ENCODE results near the gene ADAMTSL5.
"Not testable (repeated sequence)": the region's sequence is repeated elsewhere in the genome, so short reads cannot be mapped to it uniquely, and the experiment has no call there.

Gene ADAMTSL5

DNA sequence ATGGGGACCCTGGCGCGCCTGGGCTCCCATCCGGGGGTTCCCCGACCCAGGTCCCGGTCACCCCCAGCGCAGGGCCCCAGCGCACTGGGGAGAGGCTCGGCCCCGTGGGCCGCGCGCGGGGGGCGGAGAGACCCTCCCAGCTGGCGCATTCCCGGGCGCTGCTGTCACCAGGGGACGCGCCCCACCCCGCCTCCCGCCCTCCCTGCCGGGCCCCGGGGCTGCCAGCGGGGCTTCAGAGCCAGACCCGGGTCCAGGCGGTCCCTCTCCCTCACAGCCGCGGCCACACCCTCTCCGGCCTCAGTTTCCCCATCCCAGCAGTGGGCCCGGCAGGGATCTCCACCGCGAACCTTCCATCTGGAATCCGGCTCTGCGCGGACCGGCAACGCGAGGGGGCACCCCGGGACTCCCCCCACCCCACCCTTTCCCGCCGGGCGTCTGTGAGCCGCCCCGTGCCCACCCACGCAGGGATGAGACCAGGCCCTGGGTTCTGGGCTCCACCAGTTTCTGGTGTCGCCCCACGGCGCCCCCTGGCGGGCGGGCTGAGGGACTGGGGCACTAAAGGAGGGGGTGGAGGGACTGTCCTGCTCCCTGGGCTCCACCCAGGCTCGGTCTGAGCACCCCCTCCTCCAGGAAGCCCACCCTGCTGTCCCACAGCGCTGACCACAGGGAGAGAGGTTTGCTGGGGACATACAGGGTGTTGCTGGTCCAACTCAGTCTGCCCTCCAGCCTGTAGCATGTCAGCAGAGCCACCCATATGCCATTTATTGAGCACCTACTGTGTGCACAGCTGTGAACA lies 878 bp upstream of the ADAMTSL5 start:
- DNase-seq (ENCODE audit: low spot score) = no peak

DNA sequence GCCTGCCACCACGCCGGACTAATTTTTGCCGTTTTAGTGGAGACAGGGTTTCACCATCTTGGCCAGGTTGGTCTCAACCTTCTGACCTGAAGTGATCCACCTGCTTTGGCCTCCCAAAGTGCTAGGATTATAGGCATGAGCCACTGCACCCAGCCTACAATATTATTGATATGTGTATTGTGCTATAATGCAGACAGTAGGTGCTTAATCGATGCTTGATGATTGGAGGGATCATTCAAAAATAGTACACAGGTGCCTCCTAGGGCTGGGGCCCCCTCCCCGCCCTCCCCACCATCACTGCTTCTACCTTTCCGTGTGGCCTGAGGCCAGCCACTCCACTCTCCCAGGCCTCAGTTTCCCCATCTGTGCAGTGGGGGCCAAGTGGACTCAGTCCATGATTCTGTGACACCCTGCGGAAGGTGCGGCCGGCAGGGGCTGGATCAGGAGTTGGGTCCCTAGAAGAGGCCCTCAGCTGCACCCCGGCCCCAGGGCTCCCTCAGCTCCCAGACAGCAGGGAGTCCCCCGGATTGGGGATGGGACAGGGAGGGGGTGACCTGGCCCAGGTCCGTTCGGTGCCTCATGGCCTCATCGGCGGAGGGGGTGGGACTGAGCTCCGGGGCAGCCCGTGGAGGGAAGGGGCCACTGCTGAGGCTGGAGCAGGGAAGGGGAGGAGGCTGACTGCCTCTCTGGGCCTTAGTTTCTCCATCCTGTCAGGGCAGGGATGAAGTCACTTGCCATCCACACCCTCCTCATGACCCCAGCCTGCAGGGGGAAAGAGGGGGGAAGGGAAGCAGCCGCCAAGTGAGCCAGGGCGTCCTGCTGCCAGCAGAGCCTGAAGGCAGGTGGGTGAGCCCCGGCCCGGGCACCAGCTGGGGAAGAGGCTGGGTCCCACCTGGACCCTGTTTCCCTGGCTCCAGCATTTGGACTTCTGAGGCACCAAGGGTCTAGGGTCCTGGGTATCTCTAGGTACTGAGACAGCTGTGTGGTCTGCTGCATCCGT lies 1.2 kb downstream of the ADAMTSL5 start:
- no peak for DNase-seq (ENCODE audit: low spot score)

DNA sequence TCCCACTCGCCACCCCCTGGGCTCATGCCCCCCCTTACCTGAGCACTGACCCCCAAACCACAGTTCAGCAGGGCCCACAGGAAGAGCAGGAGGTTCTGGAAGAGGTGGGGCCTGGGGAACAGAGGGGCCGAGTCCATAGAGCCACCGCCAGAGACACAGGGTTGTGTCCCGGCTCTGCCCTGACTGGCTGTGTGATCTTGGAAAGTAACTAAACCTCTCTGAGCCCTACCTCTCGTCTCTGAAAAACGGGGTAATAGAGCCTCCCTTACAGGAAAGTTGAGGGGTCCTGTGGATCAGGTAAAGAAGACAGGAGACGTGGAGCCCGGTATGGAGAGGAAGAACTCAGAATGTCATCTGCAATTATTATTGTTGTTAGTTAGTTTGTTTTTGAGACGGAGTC lies 2.0 kb downstream of the ADAMTSL5 start:
- no peak for DNase-seq (ENCODE audit: low spot score)

DNA sequence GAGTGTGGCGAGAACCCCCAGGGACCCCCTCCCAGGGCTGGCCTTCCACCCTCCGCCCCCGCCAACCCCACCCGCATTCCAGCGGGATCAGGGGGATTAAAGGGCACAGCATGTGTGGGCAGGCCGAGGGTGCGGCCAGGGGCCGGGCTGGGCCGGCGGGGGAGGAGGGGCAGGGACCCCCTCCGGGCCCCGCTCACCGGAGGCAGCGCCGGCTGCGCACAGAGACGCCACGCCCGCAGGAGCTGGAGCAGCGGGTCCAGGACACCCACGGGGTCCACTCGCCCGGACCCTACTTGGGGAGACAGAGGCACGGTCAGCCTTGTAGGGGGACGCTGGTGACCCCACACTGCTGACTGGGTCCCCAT lies 2.4 kb downstream of the ADAMTSL5 start:
- no peak for DNase-seq (ENCODE audit: low spot score)

DNA sequence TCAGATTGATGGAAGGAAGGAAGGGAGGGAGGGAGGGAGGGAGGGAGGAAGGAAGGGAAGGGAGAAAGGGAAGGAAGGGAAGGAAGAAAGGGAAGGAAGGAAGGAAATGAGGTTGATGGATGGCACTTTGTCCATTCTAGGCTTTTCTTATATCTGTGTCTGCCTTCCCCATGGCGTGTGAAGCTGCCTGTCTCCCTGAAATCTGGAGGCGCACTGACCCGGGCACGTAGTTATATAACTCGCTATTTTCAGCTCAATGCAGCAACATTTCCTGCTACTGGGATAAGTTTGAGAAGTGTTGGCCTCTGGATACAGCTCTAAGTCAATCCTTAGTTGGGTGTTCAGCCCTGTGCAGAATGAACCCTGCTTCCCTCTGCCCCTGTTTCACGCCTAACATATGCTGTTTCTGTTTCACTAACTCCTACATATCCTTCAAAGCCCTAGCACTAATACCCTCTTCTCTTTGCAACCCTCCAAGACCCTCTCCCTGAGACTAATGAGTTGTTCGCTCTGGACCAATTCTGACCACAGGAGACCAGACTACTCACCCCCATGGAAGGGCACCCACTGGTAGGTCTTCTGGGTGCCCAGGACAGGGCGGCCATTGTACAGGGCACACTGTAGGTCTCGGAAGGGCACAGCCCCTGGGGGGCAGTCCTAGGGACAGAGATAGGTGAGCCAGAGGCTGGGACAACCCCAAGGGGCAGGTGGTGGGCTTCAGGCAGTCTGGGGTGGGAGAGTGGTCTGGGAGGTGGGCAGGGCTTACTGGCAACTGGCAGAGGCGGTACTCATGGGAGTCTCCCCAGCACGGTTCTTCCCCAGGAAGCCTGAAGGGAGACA lies 3.0 kb downstream of the ADAMTSL5 start:
- no peak for DNase-seq (ENCODE audit: low spot score)

DNA sequence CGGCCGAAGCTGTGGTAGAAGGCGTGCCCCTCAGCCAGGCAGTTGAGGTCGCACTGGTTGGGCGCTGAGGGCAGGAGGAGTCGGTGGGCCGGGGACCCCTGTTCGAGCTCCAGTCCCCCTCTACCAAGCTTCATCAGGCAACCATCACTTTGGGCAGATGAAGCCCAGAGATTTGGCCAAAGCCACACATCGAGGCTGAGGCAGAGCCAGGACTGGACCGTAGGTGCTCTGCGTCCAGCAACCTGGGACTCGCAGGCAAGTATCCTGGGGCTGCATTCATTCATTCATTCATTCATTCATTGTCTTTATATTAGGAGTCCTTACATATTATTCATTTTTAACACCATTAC lies 4.3 kb downstream of the ADAMTSL5 start:
- DNase-seq (ENCODE audit: low spot score) = no peak

DNA sequence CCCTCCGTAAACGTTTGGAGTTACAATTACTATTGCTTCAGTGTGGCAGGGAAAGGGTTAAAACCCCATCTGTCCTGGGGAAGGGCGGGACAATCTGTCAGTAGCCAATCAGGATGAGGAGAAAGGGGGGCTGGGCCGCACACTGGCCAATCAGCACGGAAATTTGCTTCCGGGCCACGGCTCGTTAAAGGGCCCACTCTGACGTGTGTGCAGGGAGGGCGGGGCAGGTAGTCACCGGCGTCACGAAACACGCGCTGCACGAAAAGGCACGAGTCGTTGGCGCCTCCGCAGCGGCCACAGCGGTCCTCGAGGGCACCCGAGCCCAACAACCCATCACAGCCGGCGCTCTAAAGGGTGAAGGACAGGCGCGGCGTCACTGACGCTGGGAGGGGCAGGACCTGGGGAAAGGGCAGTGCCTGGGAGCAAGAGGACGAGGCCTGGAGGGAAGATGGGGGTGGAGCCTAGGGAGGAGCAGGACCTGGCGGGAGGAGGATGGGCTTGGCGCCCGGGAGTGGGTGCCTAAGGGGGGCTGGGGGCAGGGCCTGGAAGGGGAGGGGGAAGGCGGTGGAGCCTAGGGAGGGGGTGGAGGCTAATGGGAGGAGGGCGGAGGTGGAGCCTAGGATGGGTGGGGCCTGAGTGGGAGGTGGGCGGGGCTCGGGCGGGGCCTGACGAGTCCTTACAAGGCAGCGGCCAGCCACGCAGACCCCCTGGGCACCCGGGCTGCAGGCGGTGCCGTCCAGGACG lies 4.9 kb downstream of the ADAMTSL5 start:
- DNase-seq (ENCODE audit: low spot score) = peak; percentile 98

DNA sequence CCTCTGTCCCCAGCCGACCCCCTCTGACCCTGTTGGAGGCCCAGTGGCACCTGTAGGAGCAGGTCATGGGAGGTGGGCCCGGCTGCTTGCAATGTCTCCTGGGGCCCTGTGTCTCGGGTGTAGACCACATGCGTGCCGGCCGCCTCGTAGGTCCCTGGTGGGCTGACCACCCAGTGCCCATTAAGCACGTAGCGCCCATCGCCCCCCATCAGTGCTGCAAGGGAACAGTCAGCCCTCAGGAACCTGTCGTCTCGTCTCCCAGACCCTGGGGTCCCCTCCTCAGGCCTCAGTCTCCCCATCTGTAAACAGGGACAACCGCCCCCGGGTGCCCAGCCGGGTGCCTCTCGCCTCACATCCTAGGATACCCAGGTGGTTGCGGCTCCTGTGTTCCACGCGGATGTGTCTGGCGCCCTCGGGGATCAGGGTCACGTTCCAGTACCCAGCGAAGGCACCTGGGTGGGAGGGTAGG lies 5.6 kb downstream of the ADAMTSL5 start:
- DNase-seq (ENCODE audit: low spot score) = no peak

DNA sequence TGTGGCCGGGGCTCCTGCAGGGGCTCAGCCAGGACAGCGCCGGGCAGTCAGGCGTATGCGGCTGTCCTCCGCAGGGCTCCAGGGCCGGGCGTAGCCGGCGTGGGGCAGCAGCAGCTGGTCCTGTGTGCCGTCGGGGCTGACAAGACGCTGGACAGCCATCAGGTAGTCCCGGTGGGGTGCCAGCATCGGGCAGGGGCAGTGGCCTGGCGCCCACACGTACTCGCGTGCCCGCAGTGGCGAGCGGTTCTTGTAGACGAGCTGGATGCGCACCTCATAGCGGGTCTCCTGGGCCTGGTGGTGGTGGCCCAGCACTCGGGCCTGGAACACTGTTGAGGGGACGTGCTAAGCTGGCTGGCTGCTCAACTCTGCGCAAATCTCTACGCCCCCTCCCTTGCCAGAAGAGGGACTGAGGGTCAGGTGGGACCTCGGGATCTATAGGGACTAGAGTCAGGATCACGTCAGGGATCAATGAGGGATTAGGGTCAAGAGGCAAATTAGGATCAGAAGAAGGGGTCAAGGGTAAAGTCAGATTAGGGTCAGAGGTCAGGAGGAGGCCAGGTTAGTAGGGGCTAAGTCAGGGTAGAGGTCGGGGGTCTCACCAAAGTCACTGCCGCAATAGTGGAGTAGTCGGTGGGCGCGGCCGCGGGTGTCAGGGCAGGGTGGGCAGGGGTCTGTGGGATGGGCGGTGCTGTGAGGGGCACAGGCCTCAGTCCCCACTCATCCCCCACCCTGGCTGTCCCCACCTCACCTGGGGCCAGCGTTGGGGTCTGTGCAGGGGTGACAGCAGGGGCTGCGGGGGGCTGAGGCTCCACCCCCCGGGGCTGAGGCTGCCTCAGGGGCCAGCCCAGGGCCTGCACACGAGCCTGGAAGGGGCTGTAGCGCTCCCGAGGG lies 6.6 kb downstream of the ADAMTSL5 start:
- no peak for DNase-seq (ENCODE audit: low spot score)

DNA sequence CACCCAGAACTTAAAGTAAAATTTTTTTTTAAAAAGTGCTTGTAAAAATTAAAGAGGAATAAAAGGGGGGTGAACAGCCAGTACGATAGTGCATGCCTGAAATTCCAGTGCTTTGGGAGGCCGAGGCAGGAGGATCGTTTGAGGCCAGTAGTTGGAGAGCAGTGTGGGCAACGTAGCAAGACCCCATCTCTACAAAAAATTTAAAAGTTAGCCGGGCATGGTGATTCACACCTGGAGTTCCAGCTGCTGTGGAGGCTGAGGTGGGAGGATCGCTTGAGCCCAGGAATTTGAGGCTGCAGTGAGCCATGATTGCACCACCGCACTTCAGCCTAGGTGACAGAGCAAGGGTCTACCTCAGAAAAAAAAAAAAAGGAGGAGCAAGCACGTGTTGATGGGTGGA lies 7.8 kb downstream of the ADAMTSL5 start:
- no peak for DNase-seq (ENCODE audit: low spot score)

DNA sequence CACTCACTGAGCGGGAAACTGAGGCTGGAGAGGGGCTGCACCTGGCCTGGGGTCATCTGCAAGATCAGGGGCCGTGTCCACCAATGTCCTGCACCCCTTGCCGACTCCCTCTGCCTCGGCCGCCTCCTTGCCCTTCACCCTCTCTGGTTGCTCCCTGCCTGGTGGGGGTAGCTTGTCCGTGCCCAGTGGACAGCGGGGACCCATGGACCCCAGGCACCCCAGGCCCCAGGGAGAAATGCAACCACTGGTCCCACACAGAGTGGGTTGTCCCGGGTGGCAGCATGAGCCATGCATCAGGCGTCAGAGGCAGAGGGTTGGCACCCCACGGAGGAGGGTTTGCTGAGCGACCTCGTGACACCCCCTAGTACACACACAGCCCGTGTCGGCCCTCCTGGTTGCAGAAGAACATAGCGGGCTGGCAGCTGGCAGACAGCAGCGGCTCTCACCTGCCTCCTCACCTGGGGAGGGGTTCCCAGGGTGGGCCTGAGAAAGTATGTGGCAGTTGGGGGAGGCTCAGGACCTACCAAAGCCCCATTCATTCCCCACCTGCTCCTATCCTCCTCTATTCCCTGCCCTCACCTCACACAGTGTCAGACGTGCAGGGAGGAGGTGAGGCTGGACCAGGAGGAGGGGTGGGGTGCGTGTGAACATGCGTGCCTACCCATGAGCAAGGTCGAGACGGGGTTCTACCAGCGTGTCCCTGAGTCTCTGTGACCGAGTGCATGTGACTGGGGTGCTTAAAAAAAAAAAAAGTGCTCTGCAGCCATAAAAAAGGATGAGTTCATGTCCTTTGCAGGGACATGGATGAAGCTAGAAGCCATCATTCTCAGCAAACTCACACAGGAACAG lies 8.7 kb downstream of the ADAMTSL5 start:
- DNase-seq (ENCODE audit: low spot score) = no peak

DNA sequence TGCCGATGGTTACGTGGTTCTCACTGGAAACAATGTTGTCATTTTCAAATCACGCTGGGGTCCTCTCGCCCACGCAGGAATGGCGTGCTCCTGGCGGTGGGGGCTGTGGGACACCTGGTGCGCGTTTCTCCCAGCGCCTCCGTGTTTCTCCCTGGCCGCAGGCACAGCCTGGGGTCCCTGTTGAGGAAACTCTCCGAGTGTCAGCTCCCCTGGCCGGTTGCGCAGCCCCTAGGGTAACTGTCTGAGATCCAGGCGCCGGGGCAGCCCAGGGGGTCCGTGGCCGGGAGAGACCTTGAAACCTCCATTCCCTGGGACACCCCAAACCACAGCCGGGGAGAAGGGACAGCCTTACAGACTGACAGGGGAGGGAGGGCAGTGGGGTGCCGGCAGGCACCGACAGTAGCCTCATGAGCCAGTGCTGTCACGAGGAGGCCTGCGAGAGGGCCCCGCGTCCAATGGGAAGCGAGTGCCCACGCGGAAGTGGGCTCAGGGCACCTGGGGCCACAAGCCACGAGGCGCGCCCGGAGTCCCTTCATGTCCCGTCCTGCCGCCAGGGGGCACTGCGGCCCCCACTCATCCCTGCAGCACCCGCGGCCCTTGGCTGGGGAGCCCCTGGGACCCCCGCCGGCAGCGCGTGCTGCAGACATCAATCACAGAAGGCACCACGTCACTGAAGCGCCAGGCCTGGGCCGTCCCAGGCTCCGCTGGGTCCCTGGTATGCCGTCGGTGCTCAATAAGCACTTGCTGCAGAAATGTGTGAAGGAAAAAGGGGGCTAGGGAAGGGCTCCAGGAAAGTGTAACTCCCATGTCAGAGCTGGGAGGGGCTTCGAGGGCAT lies 9.5 kb downstream of the ADAMTSL5 start:
- DNase-seq (ENCODE audit: low spot score) = no peak

DNA sequence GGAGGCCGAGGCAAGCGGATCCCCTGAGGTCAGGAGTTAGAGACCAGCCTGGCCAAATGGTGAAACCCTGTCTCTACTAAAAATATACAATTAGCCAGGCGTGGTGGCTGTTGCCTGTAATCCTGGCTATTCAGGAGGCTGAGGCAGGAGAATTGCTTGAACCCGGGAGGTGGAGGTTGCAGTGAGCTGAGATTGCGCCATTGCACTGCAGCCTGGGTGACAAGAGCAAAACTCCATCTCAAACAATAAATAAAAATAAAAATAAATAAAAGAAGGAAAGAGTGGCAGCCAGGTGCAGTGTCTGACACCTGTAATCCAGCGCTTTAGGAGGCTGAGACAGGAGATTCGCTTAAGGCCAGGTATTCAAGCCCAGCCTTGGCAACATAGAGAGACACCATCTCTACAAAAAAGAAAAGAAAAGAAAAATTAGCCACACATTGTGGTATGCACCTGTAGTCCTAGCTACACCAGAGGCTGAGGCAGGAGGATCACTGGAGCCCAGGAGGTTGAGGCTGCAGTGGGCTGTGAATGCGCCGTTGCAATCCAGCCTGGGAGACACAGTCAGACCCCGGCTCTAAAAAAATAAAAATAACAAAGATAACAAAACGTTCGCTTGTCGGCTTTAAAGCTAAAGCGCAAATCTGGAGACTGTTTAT lies 10.3 kb downstream of the ADAMTSL5 start:
- DNase-seq (ENCODE audit: low spot score) = no peak

DNA sequence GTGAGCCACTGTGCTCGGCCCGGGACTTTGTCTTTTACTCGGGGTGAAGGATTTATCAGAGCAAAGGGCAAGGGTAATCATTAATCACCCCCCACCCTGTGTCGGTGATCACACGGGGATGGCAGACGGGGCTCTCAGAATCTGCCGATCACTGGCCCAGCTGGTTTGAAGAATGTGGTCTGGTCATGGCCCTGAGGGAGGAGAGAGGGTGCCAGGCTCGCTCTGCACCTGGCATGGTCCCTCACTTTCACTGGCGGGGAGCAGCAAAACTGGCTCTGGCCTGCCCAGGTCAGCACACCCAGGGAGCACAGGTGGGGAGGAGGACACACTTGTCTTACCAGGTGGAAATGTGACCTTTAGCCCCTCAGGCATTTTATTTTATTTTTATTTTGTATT lies 11.6 kb downstream of the ADAMTSL5 start:
- DNase-seq (ENCODE audit: low spot score) = no peak

DNA sequence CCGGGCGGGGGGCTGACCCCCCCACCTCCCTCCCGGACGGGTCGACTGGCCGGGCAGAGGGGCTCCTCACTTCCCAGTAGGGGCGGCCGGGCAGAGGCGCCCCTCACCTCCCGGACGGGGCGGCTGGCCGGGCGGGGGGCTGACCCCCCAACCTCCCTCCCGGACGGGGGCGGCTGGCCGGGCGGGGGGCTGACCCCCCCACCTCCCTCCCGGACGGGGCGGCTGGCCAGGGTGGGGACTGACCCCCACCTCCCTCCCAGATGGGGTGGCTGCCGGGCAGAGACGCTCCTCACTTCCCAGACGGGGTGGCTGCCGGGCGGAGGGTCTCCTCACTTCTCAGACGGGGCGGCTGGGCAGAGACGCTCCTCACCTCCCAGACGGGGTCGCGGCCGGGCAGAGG lies 13.6 kb downstream of the ADAMTSL5 start:
- not testable (repeated sequence) for DNase-seq (ENCODE audit: low spot score)

DNA sequence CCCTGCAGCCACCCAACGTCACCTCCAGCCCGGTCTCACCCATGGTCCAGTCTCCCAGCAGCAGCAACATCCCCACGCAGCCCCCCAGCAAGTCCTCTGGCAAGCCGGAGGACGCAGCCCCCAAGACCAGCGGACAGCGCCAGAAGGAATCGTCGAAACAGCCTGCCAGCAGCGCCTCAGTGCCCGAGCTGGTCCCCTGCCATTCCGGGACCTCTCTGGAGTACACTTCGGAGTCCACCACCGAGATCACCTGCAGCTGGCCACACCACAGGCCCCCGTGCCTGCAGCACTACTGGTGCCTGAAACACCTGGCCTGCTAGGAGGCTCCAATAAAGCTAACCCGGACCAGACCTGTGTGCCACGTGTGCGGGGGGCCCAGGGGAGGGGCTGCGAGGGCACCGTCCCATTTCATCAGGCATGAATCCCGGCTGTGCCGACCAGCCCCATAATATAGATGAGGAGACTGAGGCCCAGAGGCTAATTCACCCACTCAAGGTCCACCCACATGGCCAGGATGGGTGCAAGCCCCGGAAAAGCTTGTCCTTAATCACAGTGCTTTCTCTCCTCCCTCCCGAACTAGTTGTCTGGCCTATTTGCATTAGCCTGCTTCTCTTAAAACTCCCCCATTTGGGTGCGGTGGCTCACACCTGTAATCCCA lies 15.1 kb downstream of the ADAMTSL5 start:
- DNase-seq (ENCODE audit: low spot score) = no peak
